GM11168 (cell line): Measurements from ENCODE around the gene DGCR6L.

Experiments
- in situ Hi-C: fragments of 300-500 bp; cut with MboI; formaldehyde crosslinking; loops from one replicate; pipeline ENCODE4 v1.12.0; 2022; ENCODE audit warnings: low sequenced_read_pairs; ENCODE audit not compliant: unreplicated experiment

The DGCR6L gene

DNA sequence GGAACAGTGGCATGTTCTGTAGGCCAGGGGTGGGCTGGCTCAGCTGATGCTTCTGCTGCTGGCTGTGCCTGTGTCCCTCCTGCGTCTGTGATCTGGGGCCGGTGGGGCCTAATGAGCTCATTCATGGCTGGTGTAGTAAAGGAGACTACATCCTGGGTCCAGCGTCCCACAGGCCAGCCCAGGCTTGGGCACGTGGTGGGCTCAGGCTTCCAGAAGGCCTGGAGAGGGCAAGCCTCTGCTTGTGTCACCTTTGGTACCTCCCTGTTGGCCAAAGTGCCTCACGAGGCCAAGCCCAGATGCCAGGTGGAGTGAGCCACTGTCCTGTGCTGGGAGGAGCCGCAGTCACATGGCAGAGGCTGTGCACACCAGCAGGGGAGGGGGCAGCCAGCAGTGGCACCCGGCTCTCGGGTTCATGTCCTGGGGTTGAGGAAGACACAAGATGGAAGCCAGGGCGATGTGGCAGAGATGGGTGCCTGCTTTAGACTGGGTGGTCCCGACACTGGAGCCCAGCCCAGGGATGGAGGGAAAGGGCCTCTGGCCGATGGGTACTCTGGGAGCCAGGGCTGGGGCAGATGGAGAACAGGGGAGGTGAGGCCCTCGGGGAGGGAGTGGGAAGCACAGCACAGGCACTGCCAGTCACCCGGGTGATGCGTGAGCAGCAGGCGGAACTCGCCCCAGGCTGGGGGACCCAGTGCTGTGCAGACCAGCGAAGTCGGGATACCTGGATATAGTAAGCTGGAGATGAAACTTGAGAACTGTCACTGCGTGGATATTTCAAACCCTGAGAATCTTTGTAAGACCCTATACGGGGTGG is 8.4 kb downstream of the DGCR6L start:
- in situ Hi-C loops, result loop anchor here (25.0 kb wide), 1 partner anchor 1399 kb away; the partner anchor contains the start of gene DGCR6

DNA sequence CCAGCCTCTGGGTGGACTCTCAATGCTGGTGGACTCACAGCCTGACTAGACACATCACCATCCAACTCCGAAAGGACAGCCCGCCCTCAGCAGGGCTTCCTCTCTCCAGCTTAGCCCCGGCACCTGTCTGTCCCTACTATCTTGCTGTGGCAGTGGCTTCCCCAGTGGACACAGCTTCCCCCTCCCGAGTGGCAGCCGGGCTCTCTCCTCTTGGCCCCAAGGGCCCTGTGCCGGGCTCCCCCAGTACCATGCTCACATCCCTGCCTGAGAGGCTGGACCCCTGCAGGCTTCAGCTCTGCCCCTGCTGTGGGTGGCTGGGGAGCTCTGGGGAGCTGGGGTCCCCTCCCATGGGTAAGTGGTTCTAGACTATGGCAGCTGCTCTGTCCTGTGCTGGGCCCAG is 9.1 kb downstream of the DGCR6L start:
- in situ Hi-C loops, result loop anchor here (25.0 kb wide), 1 partner anchor 1398 kb away; the partner anchor contains the start of gene DGCR6

DNA sequence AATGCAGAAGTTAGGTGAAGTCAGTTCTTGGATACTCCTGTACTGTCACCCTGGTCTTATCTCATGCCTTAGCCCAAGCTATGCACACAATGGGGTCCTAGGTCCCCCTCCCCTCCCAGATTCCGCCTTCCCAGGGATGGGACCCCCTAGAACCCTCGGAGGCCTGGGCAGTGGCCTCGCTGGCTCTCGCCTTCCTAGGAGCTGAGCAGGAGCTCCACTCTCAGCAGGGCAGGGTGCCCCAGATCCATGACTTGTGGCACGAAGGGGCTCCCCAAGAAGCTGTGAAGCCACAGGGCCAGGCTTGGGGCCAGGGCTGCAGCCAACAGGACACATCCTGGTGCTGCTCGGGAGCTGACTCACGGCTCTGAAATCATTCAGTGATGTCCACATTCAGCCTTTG is 9.7 kb downstream of the DGCR6L start:
- in situ Hi-C loops, result loop anchor here (25.0 kb wide), 1 partner anchor 1398 kb away; the partner anchor contains the start of gene DGCR6

DNA sequence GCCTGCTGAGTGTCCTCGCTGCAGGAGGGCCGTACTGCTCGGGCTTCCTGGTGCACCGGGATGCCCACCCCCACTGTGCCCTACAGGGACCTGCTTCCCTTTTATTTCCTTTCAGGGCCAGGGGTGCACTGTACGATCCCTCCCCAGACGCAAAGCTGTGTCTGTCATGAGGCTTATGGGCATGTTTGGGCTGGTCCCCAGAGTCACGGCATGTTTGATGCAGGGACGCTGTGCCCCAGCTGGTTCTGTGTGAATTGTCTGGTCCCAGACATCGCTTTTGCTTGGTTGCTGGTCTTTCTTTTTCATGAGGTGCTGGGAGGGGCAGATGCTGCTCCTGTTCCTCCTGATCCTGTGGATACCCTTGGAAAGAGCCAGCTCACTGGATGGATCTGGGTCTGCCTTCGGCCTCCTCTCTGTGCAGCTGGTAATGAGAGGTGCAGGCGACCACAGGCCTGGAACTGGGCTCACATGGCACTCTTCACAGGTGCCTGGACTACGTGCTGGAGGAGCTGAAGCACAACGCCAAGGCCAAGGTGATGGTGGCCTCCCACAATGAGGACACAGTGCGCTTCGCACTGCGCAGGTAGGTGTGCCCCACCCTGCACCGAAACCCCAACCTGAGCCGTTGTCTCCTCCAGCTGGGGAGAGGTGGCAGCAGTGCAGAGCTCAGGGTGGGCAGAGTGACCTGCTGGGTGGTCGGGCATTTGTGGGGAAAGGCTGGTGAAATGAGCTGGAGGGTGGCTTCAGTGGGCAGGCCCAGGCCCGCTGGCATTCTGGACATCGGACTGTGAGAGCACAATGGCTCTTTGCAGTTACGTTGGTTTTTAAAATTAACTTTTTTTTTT is 10.8 kb downstream of the DGCR6L start:
- in situ Hi-C loops, result loop anchor here (25.0 kb wide), 1 partner anchor 1397 kb away; the partner anchor contains the start of gene DGCR6

DNA sequence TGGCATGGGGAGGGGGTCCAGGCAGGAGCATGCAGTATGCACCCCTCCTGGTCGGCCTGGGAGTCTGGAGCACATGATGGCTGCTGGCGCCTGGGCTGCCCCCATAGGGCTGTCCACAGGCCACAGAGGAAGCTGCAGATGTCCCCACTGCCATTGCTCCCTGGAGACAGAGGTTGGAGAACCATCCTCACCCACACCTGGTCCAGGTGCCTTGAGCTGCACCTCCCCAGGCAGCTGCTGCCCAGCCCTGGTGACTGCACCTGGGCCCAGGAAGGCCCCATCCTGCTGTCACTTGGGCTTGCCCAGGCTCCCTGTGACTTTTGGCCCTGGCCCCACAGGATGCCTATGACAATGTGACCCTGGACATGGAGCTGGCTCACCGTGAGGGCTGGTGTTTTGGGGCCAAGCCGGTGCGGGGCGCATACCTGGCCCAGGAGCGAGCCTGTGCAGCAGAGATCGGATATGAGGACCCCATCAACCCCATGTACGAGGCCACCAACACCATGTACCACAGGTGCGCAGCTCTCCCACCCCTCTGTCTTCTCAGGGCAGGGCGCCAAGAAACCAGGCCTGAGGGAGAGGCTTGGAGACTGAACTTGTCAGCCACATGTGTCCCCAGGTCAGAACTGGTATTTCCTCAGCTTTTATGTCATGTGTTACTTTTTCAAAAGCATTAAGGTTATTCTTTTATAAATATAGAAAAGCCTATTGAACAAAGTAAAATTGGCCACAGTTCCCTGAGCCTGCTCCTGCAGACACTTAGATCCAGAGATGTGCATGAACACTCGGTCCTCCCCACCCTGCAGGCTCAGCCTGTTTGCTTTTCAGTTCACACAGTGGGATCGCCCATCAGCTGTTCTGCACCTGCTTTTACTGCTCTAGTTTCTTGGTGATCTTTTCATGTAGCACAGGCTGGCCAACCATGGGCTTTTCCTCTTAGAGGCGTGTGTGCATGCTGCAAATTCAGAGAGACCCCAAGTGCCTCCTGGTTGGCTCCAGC is 12.1 kb downstream of the DGCR6L start:
- in situ Hi-C loops, result loop anchor here (25.0 kb wide), 1 partner anchor 1395 kb away; the partner anchor contains the start of gene DGCR6

DNA sequence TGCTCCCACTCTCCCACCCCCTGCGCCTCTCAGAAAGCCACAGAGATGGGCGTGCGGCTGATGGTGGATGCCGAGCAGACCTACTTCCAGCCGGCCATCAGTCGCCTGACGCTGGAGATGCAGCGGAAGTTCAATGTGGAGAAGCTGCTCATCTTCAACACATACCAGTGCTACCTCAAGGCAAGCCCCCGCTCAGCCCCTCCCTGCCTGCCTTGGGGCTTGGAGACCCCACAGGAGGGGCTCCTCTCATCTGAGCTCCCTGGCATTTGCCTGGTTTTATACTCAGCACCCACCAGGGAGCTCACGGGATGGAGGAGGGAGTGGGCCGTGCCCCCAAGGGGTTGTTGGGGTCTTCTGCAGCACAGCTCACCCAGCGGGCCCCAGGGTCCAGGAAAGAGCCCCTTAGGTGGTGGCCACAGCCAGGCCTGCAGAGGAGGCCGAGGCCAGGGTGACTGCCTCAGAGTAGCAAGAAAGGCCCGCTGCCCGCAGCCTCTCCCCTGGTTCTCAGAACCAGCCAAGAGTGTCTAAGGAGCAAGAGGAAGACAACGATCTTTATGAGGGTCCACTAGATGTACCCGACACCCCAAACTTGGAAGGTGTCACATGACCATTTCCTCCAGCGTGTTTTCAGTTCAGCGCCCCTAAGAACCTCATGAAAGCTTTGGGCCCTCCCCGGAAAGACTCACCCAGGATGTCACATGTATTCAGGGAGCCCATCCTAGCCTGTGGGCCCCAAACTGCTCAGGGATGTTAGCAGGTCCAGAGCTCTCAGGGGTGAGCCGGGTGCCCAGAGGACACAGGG is 13.0 kb downstream of the DGCR6L start:
- in situ Hi-C loops, result loop anchor here (25.0 kb wide), 1 partner anchor 1395 kb away; the partner anchor contains the start of gene DGCR6

DNA sequence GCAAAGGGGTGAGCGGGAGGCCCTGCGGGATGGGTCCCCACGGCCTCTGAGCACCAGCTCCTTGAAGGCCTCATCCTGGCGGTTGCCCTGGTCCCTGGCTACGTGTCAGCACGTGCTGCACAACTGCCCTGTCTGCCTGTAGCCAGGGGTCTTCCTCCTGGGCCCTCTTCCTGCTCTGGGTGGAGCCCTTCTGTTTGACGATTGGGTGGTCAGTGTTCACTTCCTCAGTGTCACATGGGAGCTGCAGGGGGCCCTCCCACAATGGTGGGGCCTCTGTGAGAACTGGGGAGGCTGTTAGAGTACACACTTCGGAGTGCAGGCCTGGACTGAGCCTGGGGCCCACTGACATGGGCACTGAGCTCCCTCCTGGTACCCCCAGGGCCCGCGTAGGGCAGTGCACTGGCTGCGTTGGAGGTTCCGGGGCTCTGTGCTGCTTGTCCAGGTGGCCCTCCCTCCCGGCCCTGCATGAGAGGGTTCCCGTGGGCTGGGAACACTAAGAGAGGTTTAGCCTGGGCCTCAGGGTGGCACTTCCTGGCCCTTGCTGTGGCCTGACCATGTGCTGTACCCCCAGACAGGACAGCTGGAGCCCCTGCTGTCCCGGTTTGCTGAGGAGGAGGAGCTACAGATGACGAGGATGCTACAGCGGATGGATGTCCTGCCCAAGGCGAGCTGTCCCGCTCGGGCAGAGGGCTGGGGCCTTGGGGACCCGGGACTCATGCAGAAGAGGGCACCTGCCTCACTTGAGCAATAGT is 13.8 kb downstream of the DGCR6L start:
- in situ Hi-C loops, result loop anchor here (25.0 kb wide), 1 partner anchor 1394 kb away; the partner anchor contains the start of gene DGCR6

DNA sequence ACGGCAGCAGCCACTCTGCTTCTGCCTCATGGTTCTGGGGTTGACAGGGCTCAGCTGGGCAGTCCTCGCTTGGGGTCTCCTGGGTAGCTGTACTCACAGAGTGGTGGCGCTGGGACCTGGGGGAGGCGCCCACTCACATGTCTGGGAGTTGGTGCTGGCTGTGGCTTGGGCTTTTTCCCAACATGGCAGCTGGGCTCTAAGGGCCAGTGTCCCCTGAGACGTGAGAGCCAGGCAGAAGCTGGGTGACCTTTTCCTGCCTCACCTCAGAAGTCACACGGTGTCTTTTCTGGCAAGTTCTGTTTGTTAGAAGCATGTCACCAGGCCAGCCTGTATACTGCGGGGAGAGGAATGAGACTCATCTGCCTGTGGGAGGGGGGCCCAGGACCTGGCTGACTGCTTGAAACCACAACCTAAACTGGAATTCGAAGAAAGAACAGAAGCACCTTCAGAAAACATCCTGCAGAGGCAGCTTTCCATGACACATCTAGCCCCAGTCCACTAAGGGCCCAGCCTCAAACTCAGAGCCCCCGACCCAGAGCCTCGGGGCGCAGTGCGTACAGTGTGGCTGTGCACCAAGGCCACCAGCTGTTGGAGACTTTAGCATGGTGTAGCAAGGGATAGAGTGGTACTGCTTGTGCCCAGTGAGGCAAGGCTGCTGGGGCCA is 14.5 kb downstream of the DGCR6L start:
- in situ Hi-C loops, result loop anchor here (25.0 kb wide), 1 partner anchor 1393 kb away; the partner anchor contains the start of gene DGCR6

- in situ Hi-C loops, result loop anchor here (25.0 kb wide), 1 partner anchor 1392 kb away; the partner anchor contains the start of gene DGCR6
Observed at GRCh38 chr22:20304646-20305045, 15.2 kb downstream of the DGCR6L start.

DNA sequence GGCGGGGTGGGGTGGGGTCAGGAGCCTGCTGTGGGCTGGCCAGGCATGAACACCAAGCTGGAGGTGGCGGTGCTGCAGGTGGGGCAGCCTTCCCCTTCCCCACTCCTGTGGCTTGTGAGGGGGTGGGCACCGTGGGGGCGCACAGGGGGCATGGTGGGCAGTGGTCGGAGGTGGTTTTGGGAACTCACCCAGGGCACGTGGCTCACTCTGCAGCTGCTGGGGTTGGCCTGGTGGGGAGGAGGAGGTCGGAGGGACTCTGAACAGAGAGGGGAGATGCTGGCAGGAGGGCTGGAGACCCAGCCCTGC is 16.7 kb downstream of the DGCR6L start:
- in situ Hi-C loops, result loop anchor here (25.0 kb wide), 1 partner anchor 1391 kb away; the partner anchor contains the start of gene DGCR6

- in situ Hi-C loops, result loop anchor here (25.0 kb wide), 1 partner anchor 1390 kb away; the partner anchor contains the start of gene DGCR6
Observed at GRCh38 chr22:20302438-20303228, 17.2 kb downstream of the DGCR6L start.

DNA sequence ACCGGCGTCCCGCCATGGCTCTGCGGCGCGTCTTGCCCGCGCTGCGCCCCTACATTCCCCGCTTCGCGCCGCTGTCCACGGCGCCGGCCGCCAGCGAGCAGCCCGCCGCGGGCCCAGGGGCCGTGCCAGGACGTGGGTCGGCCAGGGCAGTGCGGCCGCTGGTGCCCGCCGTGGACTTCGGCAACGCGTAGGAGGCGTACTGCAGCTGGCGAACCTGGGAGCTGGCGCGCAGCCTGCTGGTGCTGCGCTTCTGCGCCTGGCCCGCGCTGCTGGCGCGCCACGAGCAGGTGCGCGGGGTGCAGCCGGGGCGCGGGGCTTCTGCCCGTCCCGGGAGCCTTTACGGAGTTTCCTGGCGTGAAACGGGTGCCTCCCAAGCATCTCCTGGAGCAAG is 20.1 kb downstream of the DGCR6L start:
- in situ Hi-C loops, result loop anchor here (25.0 kb wide), 1 partner anchor 1387 kb away; the partner anchor contains the start of gene DGCR6

DNA sequence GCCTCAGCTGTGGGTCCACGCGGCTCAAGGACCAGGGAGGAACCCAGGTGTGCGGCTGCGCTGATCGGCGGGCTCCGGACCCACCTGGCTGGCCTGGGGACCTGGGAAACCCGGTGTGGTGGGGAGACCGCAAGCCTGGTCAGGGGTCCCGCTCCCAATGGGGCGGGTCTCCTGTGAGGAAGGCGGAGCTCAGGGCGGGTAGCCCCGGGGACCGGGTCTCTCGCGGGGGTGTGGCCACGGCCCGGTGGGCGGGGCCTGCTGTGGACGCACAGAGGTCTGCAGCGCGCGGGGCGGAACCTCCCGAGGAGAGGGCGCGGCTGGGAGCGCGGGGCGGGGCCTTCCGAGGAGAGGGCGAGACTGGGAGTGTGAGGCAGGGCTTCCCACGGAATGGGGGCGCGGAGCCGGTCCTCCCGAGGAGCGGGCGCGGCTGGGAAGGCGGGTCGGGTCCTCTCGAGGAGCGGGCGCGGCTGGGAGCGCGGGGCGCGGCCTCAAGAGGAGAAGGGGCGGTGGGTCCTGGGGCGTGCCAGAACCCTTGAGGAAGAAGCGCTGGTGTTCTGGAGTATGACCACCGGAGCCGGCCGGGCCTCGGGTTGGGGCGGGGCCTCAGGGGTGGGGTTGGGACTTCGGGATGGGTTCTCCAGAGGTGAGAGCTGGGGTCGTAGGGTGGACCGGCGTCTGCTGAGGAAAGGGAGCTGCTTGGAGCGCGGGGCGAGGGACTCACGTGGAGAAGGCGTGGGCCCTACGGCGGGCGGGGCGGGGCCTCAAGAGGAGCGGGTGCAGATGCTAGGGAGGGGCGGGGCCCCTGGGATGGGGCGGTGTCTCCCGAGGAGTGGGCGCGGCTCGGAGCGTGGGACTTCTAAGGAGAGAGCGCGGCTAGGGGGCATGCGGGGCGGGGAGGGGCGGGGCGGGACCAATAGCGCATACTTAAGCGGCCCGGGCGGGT is 20.8 kb downstream of the DGCR6L start:
- in situ Hi-C loops, result no loop called here

DNA sequence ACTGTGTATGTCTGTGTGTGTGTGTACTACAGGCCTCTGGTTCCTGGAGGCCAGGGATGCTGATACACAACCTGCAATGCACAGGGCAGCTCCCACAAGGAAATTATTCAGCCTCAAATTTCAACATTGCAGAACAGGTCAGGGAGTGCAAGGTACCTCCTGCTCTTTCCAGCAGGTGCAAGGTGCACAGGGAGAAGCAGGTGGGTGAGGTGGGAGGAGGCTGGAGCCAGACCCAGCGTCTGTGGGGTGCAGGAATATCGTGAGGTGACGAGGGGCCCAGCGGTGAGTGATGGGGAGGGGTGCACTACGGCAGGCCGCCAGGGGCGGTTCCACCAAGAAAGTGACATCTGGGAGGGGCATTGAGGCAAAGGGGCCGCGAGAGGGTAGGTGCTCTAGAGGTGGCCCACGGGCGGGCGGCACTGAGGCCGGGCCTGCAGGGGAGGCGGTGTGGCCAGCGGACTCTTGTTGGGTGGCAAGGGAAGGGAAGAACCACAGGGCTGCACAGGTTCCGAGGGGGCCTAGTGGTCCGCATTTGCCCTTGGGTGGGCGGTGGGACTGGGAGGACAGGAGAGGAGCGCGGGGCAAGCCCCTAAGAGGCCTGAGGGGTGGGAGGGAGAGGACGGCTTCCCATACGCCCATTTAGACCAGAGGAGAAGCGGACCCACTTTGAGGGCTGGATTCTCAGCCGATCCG is 21.6 kb downstream of the DGCR6L start:
- in situ Hi-C loops, result no loop called here
